ENCODE data around the gene SYNJ2BP.

SYNJ2BP gene

GRCh38 chr14:70391493-70392391, 25.1 kb downstream of the SYNJ2BP start:
- no peak for DNase-seq

GRCh38 chr14:70382536-70382935, 34.4 kb downstream of the SYNJ2BP start:
- DNase-seq = no peak

- no peak for DNase-seq
Measured at GRCh38 chr14:70380824-70381223, 36.1 kb downstream of the SYNJ2BP start.

GRCh38 chr14:70378696-70379095, 38.2 kb downstream of the SYNJ2BP start:
- DNase-seq = no peak

Data from NCI-H2081 treated with DMSO at 0.1 percent for 48 hours (cell line).